HG03097 (cell line): Measurements from ENCODE around the gene CLDN17.

ENCODE experiments used
- ATAC-seq: cut with Tn5 transposase; IDR thresholded peaks from one replicate; pipeline ENCODE4 v1.9.1; 2021; ENCODE audit not compliant: unreplicated experiment, low FRiP score

Gene CLDN17, protein sequence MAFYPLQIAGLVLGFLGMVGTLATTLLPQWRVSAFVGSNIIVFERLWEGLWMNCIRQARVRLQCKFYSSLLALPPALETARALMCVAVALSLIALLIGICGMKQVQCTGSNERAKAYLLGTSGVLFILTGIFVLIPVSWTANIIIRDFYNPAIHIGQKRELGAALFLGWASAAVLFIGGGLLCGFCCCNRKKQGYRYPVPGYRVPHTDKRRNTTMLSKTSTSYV

DNA sequence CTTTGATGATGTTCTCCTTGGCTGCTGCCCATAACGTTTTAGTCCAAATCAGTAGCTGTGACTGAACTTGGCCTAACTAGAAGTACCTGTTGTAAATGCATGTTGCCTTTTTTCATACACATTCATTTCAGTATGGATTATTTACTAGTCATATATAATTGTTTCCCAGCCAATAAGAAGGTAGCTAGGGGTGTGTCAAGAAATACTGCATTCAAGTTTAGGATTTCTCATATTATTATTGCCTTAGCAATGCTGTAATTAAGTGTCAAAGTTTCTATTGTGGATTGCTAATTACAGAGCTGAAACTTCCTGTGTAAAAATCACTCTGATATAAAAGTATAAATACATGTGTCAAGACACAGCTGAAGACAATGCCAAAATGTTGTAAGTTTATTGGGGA is at the start of gene CLDN17:
Gene CLDN17, minus strand, starts transcription at position 101 of the 400 bp plus-strand sequence. CDS start 188 bp downstream, outside the sequence.
- no peak for ATAC-seq

DNA sequence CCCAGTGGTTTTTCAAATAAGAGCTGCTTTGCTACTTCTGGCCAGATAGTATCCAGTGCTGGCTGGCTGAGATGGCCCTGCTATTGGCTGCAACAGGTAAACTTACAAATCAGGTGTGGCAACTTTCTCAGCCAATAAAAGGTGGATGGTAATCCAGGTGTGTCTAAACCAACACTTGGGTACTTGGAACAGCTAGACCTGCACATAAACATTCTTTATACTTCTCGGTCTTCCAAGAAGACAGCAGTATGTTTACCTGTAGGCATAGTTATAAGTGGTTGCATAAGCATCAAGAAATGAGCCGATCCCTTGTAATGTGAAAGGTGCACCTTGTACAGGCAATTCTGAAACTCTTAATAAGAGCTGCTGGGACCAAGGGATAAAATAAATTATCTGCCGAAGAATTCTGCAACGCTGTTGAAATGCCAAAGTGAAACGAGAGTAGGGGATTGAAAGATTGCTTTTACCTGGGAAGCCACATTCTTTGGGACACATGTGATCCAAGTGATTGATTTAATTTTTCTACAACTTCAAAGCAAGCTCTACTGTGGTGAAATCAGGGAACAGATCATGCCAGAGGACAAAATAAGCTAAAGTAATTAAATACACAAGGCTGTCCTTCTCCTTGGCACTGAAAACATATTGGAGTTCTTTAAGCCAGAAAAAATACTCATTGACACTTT is 49.6 kb upstream of the CLDN17 start, which contains the start of gene CLDN8:
Gene CLDN8, minus strand, starts transcription at position 57 of the 683 bp plus-strand sequence. CDS start 172 bp downstream, outside the sequence.
- ATAC-seq = no peak

DNA sequence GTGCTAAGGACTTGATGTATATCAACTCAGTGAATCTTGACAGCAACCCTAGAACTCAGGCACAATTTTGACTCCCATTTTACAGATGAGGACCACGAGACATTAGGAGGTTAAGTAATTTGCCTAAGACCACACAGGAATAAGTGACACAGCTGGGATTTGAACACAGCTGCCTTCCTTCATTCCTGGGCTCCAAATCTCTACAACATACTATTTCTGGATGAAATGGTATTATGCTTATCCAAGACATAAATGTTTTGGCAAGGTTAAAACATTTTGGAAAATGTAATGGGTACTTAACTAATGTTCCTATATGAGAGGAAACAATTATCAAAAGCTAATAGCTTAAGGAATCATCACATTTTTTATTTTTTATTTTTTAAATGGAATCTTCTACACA is 44.5 kb upstream of the CLDN17 start:
- ATAC-seq = no peak

DNA sequence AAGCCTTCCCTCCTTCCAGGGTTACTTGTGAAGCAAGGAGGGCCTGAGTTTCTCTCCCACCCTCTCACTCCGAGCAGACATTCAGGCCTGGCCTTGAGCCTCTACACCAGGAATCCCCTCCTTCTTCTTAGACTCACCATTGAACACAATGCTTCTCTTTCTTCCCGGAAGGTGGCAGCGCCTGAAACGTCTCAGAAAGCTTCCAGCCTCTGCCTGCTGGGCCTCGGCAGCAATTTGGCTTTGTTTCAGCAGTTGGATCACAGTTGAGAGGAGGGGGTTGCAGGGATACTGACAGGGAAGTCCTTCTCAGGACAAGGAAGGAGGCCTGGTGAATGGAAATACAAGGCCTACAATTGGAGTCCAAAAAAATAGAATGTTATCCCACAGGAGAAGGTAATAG is 43.0 kb upstream of the CLDN17 start:
- no peak for ATAC-seq

GRCh38 chr21:30207252-30207579 is 40.6 kb upstream of the CLDN17 start:
- ATAC-seq = no peak

GRCh38 chr21:30206551-30207251 is 40.1 kb upstream of the CLDN17 start:
- ATAC-seq = no peak

- ATAC-seq = no peak
Observed at GRCh38 chr21:30200000-30200399, 33.4 kb upstream of the CLDN17 start.

- no peak for ATAC-seq
Observed at GRCh38 chr21:30194701-30195299, 28.2 kb upstream of the CLDN17 start.

DNA sequence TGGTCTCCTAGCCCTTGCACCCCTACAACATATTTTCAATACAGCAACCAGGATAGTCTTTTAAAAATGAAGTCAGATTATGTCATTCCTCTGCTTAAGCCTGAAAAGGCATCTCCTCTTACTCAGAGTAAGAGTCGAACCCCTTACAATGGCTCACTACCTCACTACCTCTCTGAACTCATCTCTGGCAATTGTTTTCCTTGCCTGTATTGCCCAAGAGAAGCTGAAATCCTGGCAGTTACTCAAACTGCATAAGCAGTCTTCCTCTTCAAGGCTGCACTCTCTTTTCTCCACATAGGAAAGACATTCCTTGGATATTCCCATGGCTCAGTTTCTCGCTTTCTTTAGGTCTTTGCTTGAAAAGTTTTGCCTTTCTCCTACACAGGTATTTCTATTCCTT is 26.6 kb upstream of the CLDN17 start:
- no peak for ATAC-seq

DNA sequence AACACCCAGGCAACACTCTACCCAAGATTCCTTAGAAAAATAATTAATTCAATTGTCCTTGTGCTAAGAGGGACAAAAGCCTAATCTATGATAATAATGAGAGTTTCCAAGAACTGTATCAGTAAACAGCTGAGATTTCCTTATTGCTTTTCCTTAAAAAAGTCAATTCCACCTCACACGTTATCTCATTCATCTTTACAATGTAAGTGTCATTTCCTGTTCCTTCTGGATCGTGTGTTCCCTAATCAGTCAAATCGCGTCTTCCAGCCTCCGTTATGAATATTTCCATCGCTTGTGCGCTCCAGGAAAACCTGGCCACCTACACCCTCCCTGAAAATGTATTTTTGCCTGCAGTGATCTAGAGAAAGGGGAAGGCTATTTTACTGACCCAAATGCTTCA is 23.9 kb upstream of the CLDN17 start:
- ATAC-seq = no peak

- ATAC-seq = no peak
Observed at GRCh38 chr21:30189773-30190172, 23.2 kb upstream of the CLDN17 start.

DNA sequence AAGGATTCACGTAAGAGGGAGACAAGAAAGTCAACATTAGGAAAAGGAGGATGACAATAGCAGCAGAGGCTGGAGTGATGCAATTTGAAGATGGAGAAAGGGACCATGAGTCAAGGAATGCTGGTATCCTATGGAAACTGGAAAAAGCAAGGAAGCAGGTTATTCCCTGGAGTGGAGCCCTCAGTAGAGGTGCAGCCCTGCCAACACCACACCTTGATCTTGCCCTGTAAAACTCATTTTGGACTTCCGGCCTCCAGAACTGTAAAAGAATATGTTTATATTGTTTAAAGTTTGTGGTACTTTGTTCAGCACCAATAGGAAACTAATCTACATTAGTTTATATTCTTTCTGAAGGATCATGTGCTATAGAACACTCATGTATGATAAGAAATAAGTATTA is 19.6 kb upstream of the CLDN17 start:
- no peak for ATAC-seq

- no peak for ATAC-seq
Observed at GRCh38 chr21:30168086-30168485, 1.5 kb upstream of the CLDN17 start.

DNA sequence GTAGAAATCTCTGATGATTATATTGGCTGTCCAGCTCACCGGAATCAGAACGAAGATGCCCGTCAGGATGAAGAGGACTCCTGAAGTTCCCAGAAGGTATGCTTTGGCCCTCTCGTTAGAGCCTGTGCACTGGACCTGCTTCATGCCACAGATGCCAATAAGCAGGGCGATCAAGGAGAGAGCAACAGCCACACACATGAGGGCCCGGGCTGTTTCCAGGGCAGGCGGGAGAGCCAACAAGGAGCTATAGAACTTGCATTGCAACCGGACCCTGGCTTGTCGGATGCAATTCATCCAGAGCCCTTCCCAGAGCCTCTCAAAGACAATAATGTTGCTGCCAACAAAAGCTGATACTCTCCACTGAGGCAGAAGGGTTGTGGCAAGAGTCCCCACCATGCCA is 434 bp downstream of the CLDN17 start:
- ATAC-seq = no peak

DNA sequence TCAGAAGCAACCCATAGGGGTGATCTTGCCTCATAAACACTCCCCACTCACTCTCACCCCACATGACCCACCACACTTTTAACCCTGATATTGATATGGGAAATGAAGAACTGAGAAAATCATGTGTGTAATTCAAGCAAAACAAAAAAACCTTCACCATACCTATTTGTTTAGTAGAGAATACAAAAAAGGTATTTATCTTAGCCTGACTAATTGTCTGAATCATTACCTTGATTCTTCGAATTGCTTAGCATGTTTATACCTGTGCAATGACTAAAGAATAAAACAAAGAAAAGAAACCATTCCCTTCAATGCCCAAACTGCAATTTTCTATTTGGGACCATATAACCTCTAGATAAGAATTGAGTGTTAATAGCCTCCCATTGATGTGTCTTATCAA is 1.8 kb downstream of the CLDN17 start:
- no peak for ATAC-seq

DNA sequence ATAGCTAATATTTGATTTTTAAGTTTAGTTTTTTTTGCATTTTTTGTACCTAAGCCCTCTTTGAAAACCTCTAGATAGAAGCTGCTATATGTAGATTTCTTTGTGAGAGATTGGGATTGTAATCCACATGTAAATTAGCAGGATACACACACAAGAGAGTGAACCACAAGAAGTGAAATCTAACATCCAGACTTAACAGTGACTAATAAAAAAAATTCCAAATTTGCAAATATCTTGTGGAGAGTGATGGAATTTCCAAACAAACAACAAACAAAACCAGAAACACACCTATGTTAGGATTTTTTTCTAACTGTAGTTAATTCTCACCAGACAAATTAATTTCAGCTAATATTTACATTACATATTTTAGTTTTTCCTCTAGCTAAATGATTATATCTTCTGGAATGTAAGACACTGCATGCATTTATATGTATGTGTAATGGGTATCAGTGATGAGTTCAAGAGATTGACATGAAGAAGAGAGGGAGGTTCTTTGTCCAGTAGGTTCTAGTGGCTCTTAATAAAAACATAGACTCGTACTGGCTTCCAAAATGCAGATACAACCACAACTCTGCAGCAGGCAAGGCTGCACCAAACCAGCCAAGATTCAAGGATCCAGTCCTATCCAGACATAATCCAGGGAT is 12.8 kb downstream of the CLDN17 start:
- ATAC-seq = no peak

- ATAC-seq = no peak
Observed at GRCh38 chr21:30152792-30153191, 13.8 kb downstream of the CLDN17 start.

GRCh38 chr21:30148906-30149305 is 17.7 kb downstream of the CLDN17 start:
- ATAC-seq = no peak

DNA sequence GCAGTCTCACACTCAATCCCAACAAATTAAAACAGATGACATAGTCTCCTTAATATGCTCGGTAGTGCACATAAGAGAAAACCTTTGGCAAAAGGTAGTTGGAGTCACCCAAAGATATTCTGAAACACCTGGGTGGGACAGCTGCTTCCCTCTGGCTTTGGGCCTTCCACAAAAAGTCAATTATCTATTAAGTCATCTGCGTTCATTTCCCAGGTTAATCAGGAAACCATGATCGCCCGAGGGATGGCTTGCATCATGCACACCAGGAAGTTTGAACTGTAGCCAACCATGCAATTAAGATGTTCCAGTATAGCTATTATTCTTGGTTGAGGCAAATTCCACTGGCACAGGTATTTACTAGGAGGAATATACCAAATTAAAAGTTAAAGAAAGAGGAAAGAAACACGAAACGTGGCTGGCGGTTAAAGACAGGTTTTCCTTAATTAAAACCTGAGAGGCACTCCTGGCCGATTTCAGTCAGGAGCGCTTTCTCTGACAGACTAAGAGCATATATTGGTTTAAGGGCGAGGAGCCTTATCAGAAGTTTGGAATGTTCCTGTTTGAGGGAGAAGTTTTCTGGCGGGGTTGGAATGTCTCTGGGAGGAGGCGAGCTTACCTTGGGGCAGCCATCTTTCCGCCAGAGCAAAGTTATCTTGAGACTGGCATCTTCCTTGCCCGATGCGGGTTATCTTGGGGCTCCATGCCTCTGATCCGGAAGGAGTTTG is 19.9 kb downstream of the CLDN17 start:
- no peak for ATAC-seq

DNA sequence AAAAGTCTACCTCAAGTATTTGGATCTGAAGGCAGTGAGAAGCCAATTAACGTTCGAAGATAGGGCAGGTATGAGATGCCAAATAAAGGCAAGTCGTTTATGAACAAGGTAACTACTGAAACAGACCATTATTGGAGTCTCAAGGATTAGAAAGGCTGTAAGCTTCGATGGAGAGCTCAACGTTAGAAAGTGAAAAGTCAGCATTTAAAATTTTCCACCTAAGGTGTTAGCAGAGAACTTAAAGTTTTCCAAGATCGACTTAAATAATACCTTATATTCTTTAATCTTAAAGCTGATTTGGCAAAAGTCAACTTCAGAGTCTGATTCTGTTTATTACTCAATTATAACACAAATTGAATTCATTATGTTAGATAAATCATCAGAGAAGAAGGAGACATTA is 28.1 kb downstream of the CLDN17 start:
- no peak for ATAC-seq
